CD14-positive monocyte (primary cell): Measurements from ENCODE around the gene NLRC3. TPM values are rescaled to one million over a fixed set of nuclear protein-coding genes. Genes with fewer than 3 reads are reported as not detected.

ENCODE experiments used
- DNase-seq, 3 donors: peaks; one replicate each; pipeline ENCODE4 v3.0.0-alpha.2; 2011 to 2022
- H2AFZ ChIP-seq: 2 replicates; pipeline ENCODE4 v1.6.0; 2012; ENCODE audit warnings: mild to moderate bottlenecking, low read depth, low read length, inconsistent platforms; ENCODE audit not compliant: insufficient read depth, poor library complexity, severe bottlenecking
- H3K27ac ChIP-seq, 2 donors: 1 replicate in 1 of 2; 2 replicates in 1 of 2; pipeline ENCODE4 v1.5.1; 2012 to 2013; ENCODE audit warnings: low read length in 2 of 2, control low read depth in 1 of 2, inconsistent platforms in 1 of 2, low read depth in 1 of 2, mild to moderate bottlenecking in 1 of 2
- H3K27me3 ChIP-seq, 2 donors: one replicate each; pipeline versions ENCODE4 v1.6.0 to v1.6.1; 2011 to 2013; ENCODE audit warnings: low read length in 2 of 2; ENCODE audit not compliant: control insufficient read depth in 2 of 2, insufficient read depth in 2 of 2
- H3K36me3 ChIP-seq, 2 donors: replicated peaks in 1 of 2; 1 replicate in 1 of 2; 2 replicates in 1 of 2; pipeline versions ENCODE4 v1.5.1 to v1.6.1; 2012 to 2013; ENCODE audit warnings: low read length in 2 of 2, control low read depth in 1 of 2, inconsistent platforms in 1 of 2, mild to moderate bottlenecking in 1 of 2; ENCODE audit not compliant: insufficient read depth in 2 of 2, control insufficient read depth in 1 of 2
- H3K4me1 ChIP-seq, 2 donors: 1 replicate in 1 of 2; 2 replicates in 1 of 2; pipeline versions ENCODE4 v1.5.1 to v1.6.1; 2012 to 2013; ENCODE audit warnings: low read length in 2 of 2, control low read depth in 1 of 2, inconsistent platforms in 1 of 2, mild to moderate bottlenecking in 1 of 2, moderate library complexity in 1 of 2; ENCODE audit not compliant: insufficient read depth in 2 of 2, control insufficient read depth in 1 of 2
- H3K4me2 ChIP-seq: replicated peaks from 2 replicates; pipeline ENCODE3; 2012; ENCODE audit warnings: low read length, moderate library complexity, mild to moderate bottlenecking; ENCODE audit not compliant: poor library complexity, severe bottlenecking; ENCODE audit errors: extremely low read depth
- H3K4me3 ChIP-seq, 3 experiments: fragments of 200-600 bp in 1 of 3; sonication (generic) in 1 of 3; replicated peaks in 1 of 3; 1 replicate in 2 of 3; 2 replicates in 1 of 3; pipeline ENCODE4 v1.5.1; 2011 to 2013; ENCODE audit warnings: low read length in 3 of 3, mild to moderate bottlenecking in 3 of 3, control low read depth in 2 of 3, low read depth in 2 of 3, inconsistent platforms in 1 of 3, moderate library complexity in 1 of 3
- H3K79me2 ChIP-seq: 2 replicates; pipeline ENCODE4 v1.6.0; 2012; ENCODE audit warnings: mild to moderate bottlenecking, control low read depth, inconsistent platforms, low read length, moderate library complexity; ENCODE audit not compliant: insufficient read depth
- H3K9ac ChIP-seq: 2 replicates; pipeline ENCODE4 v1.6.0; 2017; ENCODE audit warnings: low read length, mild to moderate bottlenecking; ENCODE audit not compliant: insufficient read depth, poor library complexity, severe bottlenecking
- H3K9me3 ChIP-seq, 2 donors: replicated peaks in 1 of 2; 1 replicate in 1 of 2; 2 replicates in 1 of 2; pipeline versions ENCODE4 v1.5.1 to v1.6.1; 2012 to 2013; ENCODE audit warnings: low read length in 2 of 2, control low read depth in 1 of 2; ENCODE audit not compliant: control insufficient read depth in 1 of 2, insufficient read depth in 1 of 2
- H4K20me1 ChIP-seq: 2 replicates; pipeline ENCODE4 v1.6.0; 2012; ENCODE audit warnings: mild to moderate bottlenecking, low read length, control low read depth, moderate library complexity; ENCODE audit not compliant: insufficient read depth
- H3K27ac Mint-ChIP-seq, 7 donors: one replicate each; pipeline ENCODE4 v1.8.0; 2020; ENCODE audit warnings: mild to moderate bottlenecking in 7 of 7, mixed read lengths in 7 of 7, moderate library complexity in 6 of 7, inconsistent platforms in 2 of 7
- H3K27me3 Mint-ChIP-seq, 3 donors: one replicate each; pipeline ENCODE4 v1.8.0; 2021 to 2022; ENCODE audit warnings: low read depth in 3 of 3, mild to moderate bottlenecking in 3 of 3, mixed read lengths in 3 of 3, moderate library complexity in 3 of 3, inconsistent platforms in 1 of 3
- H3K36me3 Mint-ChIP-seq, 2 donors: one replicate each; pipeline ENCODE4 v1.8.0; 2020; ENCODE audit warnings: mixed read lengths in 2 of 2, inconsistent platforms in 1 of 2, mild to moderate bottlenecking in 1 of 2
- H3K4me1 Mint-ChIP-seq: one replicate; pipeline ENCODE4 v1.8.0; 2020; ENCODE audit warnings: mild to moderate bottlenecking, mixed read lengths
- H3K4me3 Mint-ChIP-seq, 2 donors: one replicate each; pipeline ENCODE4 v1.8.0; 2020; ENCODE audit warnings: mild to moderate bottlenecking in 2 of 2, mixed read lengths in 2 of 2, moderate library complexity in 1 of 2
- H3K9me3 Mint-ChIP-seq, 7 donors: one replicate each; pipeline ENCODE4 v1.8.0; 2020 to 2022; ENCODE audit warnings: mixed read lengths in 7 of 7, mild to moderate bottlenecking in 6 of 7, moderate library complexity in 6 of 7, inconsistent platforms in 2 of 7
- CTCF ChIP-seq: fragments of 200-600 bp; IDR thresholded peaks from one replicate; pipeline ENCODE4 v1.8.0; 2022; ENCODE audit warnings: antibody characterized with exemption, mild to moderate bottlenecking
- WGBS: methylation state at CpG from one replicate; pipeline ENCODE4 v1.1.5; 2013; ENCODE audit warnings: missing lambda C conversion rate; ENCODE audit not compliant: insufficient coverage; 5-methylcytosine and 5-hydroxymethylcytosine counted together
- intact Hi-C, 2 donors: fragments of 100-400 bp; cut with micrococcal nuclease; formaldehyde crosslinking; loops; one replicate each; pipeline versions ENCODE4 v1.15.0 to v1.15.1; 2023
- polyA plus RNA-seq, 3 donors: library from polyadenylated mRNA; depleted of rRNA in 1 of 3; unstranded in 2 of 3; stranded (reverse) in 1 of 3; fragments of 300-500 nt in 2 of 3; fragments of >200 nt in 1 of 3; fragmentation: Illumina TruSeq in 2 of 3; gene quantifications; 1 replicate in 2 of 3; 2 replicates in 1 of 3; pipeline ENCODE4 v1.2.3, GENCODE V29; 2012 to 2021

NLRC3 gene
- polyA plus RNA-seq, 3 donors: 0.03 to 0.07 (median 0.06) TPM

GRCh38 chr16:3602320-3602653, 25.1 kb upstream of the NLRC3 start:
- Histone ChIP-seq H3K9me3 (peaks cover 0 to 3% of the 10 kb centered on the region in 2 donors), H4K20me1 (no peaks in the 10 kb centered on the region), H3K27me3 (no peaks in the 10 kb centered on the region), H3K4me3 (no peak overlapping the region), H3K36me3 (peaks cover 36 to 83% of the 10 kb centered on the region in 2 donors), H3K4me2 (no peak overlapping the region), H3K4me1 (no peaks in the 10 kb centered on the region), H3K9ac (no peak overlapping the region), H3K79me2 (no peaks in the 10 kb centered on the region), H2AFZ (no peak overlapping the region), H3K27ac (no peak overlapping the region)
- H3K4me1 Mint-ChIP-seq: peaks cover 5% of the 10 kb centered on the region
- TF ChIP-seq CTCF: no peak
- intact Hi-C loops: no loop called here
- peaks cover 0 to 13% (median 6%) of the 10 kb centered on the region in 7 donors for H3K9me3 Mint-ChIP-seq
- whole genome bisulfite sequencing: 97% methylated on average over 7 of the region's 7 CpGs
- H3K27me3 Mint-ChIP-seq: peaks cover 0 to 5% (median 2%) of the 10 kb centered on the region in 3 donors
- H3K4me3 Mint-ChIP-seq: no peak overlapping the region
- no peak for DNase-seq
- peak overlapping the region in 1 of 7 donors; percentile 34 for H3K27ac Mint-ChIP-seq
- peaks cover 71 to 89% of the 10 kb centered on the region in 2 donors for H3K36me3 Mint-ChIP-seq

GRCh38 chr16:3601614-3602319, 24.6 kb upstream of the NLRC3 start:
- Histone ChIP-seq H3K27ac (no peak overlapping the region), H3K27me3 (no peaks in the 10 kb centered on the region), H4K20me1 (no peaks in the 10 kb centered on the region), H3K36me3 (peaks cover 38 to 82% of the 10 kb centered on the region in 2 donors), H3K79me2 (no peaks in the 10 kb centered on the region), H3K4me1 (no peaks in the 10 kb centered on the region), H3K4me3 (no peak overlapping the region), H3K9me3 (peaks cover 0 to 3% of the 10 kb centered on the region in 2 donors), H2AFZ (no peak overlapping the region), H3K4me2 (no peak overlapping the region), H3K9ac (no peak overlapping the region)
- H3K4me3 Mint-ChIP-seq: no peak overlapping the region
- no peak for TF ChIP-seq CTCF
- peaks cover 0 to 13% (median 6%) of the 10 kb centered on the region in 7 donors for H3K9me3 Mint-ChIP-seq
- 100% methylated on average over 6 of the region's 13 CpGs for WGBS
- intact Hi-C loops: no loop called here
- no peak for DNase-seq
- peaks cover 72 to 93% of the 10 kb centered on the region in 2 donors for H3K36me3 Mint-ChIP-seq
- peaks cover 0 to 5% (median 2%) of the 10 kb centered on the region in 3 donors for H3K27me3 Mint-ChIP-seq
- peaks cover 3% of the 10 kb centered on the region for H3K4me1 Mint-ChIP-seq
- peak overlapping the region in 2 of 7 donors; percentile 34 to 55 for H3K27ac Mint-ChIP-seq
